Lung microvascular endothelial cell (primary cell): ENCODE results near the gene ZFYVE28. TPM values are rescaled to one million over a fixed set of nuclear protein-coding genes. Genes with fewer than 3 reads are reported as not detected.

Source experiments
- total RNA-seq: library from RNA; depleted of rRNA; stranded (reverse); fragments of >200 nt; gene quantifications from 2 replicates; pipeline ENCODE4 v1.2.1, GENCODE V29; 2014

ZFYVE28 gene
- total RNA-seq, 1 donor from 2014 or later: 1.8 TPM

Other genes with a start within 250 kb of the ZFYVE28 start
- 4.6 and 6.7 TPM in 2 replicates for gene HAUS3, start 176.5 kb downstream of the ZFYVE28 start, total RNA-seq
- gene POLN, start 176.5 kb downstream of the ZFYVE28 start, total RNA-seq: 1.3 and 3.4 TPM in 2 replicates
- gene MXD4, start 156.5 kb downstream of the ZFYVE28 start, total RNA-seq: 48.2 and 56.2 TPM in 2 replicates
- not detected in 2 replicates for gene CFAP99, start 310 bp upstream of the ZFYVE28 start, total RNA-seq
- 30.0 and 30.5 TPM in 2 replicates for gene RNF4, start 50.5 kb upstream of the ZFYVE28 start, total RNA-seq
- 4.4 and 7.1 TPM in 2 replicates for gene FAM193A, start 118.0 kb upstream of the ZFYVE28 start, total RNA-seq